ENCODE measurements around the gene MME. TPM values are rescaled to one million over a fixed set of nuclear protein-coding genes. Genes with fewer than 3 reads are reported as not detected.
"Not testable (repeated sequence)": the region's sequence is repeated elsewhere in the genome, so short reads cannot be mapped to it uniquely, and the experiment has no call there.

Gene MME
- total RNA-seq, 1 donor from 2014 or later = 85.4 TPM

DNA sequence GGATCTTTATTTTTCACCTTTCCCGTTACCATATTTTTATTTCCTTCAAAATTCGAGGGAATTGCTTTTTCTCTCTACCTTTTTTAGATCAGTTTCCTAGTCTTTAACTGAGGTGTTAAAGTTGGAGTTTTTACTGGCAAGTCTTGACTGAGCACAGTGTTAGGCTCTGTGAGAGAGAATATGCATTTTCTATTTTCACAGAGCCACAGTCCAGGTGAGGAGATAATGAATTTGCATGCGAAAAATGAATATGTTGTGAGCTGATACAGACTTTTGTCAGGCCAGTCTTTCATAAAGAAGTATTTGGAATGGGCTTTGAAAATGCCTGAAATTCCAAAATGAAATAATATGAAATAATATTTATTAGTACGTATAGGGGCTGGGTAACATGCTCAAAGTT lies 31.9 kb downstream of the MME start:
- no peaks in the 10 kb centered on the region for H3K9me3 ChIP-seq
- no peak for ATAC-seq
- no peaks in the 10 kb centered on the region for H3K27me3 ChIP-seq (ENCODE audit: low read depth)
- H3K36me3 ChIP-seq = no peaks in the 10 kb centered on the region
- TF ChIP-seq, protein P1, sequence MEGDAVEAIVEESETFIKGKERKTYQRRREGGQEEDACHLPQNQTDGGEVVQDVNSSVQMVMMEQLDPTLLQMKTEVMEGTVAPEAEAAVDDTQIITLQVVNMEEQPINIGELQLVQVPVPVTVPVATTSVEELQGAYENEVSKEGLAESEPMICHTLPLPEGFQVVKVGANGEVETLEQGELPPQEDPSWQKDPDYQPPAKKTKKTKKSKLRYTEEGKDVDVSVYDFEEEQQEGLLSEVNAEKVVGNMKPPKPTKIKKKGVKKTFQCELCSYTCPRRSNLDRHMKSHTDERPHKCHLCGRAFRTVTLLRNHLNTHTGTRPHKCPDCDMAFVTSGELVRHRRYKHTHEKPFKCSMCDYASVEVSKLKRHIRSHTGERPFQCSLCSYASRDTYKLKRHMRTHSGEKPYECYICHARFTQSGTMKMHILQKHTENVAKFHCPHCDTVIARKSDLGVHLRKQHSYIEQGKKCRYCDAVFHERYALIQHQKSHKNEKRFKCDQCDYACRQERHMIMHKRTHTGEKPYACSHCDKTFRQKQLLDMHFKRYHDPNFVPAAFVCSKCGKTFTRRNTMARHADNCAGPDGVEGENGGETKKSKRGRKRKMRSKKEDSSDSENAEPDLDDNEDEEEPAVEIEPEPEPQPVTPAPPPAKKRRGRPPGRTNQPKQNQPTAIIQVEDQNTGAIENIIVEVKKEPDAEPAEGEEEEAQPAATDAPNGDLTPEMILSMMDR (IDR thresholded peaks at IDR 0.05) = no peak
- no peak overlapping the region for H3K4me3 ChIP-seq
- DNase-seq = no peak
- intact Hi-C loops (cut with DNase I) = no loop called here
- no peak overlapping the region for H3K27ac ChIP-seq
- no peaks in the 10 kb centered on the region for H3K4me1 ChIP-seq

DNA sequence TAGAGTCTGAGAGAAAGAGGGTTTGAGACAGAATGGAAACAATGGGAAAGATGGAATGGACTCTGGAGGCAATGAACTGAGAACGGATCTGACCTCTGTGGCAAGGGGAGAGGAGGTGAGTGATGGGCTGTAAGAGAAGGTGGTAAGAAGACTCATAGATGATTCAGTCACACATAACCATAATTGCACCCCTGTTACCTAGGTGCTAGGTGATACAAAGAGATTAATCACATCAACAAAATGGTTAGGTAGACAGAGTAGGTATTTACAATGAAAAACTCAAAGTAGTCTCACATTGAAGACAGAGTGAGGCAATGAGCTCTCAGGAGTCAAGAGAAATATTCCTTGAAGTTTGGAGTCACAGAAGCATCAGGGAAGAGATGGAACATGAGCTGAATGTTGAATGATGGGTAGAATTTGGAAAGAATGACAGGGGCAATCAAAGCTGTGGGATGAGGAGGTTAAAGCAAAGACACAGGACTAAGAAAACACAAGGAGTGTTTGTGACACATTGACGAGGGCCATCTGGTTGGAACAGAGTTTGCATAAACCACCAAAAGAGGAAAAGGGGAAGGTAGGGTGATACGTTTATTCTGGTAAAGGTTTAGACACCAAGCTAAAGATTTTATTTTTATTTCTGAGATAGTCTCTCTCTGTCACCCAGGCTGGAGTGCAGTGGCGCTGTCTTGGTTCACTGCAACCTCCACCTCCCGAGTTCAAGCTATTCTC lies 32.7 kb downstream of the MME start:
- DNase-seq (no peak), ATAC-seq (no peak)
- intact Hi-C loops (cut with DNase I) = no loop called here
- Histone ChIP-seq H3K4me3 (no peak overlapping the region), H3K4me1 (no peaks in the 10 kb centered on the region), H3K9me3 (no peaks in the 10 kb centered on the region), H3K27ac (no peak overlapping the region), H3K36me3 (no peaks in the 10 kb centered on the region), H3K27me3 (ENCODE audit: low read depth) (no peaks in the 10 kb centered on the region)
- TF ChIP-seq, protein P1 (IDR thresholded peaks at IDR 0.05) = no peak

DNA sequence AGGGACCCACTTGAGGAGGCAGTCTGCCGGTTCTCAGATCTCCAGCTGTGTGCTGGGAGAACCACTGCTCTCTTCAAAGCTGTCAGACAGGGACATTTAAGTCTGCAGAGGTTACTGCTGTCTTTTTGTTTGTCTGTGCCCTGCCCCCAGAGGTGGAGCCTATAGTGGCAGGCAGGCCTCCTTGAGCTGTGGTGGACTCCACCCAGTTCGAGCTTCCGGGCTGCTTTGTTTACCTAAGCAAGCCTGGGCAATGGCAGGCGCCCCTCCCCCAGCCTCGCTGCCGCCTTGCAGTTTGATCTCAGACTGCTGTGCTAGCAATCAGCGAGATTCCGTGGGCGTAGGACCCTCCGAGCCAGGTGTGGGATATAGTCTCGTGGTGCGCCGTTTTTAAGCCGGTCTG lies 44.6 kb downstream of the MME start:
- H3K27ac ChIP-seq; intact Hi-C loops (cut with DNase I); H3K27me3 ChIP-seq (ENCODE audit: low read depth); H3K36me3 ChIP-seq; ATAC-seq; H3K4me3 ChIP-seq; H3K4me1 ChIP-seq; H3K9me3 ChIP-seq; DNase-seq: not testable (repeated sequence)

DNA sequence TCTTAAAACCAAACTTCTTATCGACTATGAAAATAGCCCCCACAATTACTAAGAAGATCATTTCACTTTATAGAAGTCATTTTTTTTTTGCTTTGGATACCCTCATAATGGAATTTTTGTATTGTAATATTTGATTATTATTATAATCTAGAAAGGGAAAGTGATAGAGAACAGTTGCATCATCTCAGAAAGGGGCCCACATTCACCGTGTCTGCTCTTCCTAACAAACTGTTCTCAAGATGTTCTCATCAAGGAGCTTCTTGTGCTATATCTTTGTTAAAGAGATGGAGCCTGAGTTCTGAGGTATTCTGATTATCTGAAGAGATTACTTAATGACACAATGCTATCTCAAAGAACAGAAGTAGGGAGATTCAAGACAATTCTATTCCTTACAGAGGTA lies 49.3 kb downstream of the MME start:
- Histone ChIP-seq H3K36me3 (no peaks in the 10 kb centered on the region), H3K27ac (no peak overlapping the region), H3K9me3 (no peaks in the 10 kb centered on the region), H3K27me3 (ENCODE audit: low read depth) (no peaks in the 10 kb centered on the region), H3K4me3 (no peak overlapping the region), H3K4me1 (no peaks in the 10 kb centered on the region)
- ATAC-seq (no peak), DNase-seq (no peak)
- TF ChIP-seq, protein P1 (IDR thresholded peaks at IDR 0.05) = no peak
- intact Hi-C loops (cut with DNase I) = no loop called here

DNA sequence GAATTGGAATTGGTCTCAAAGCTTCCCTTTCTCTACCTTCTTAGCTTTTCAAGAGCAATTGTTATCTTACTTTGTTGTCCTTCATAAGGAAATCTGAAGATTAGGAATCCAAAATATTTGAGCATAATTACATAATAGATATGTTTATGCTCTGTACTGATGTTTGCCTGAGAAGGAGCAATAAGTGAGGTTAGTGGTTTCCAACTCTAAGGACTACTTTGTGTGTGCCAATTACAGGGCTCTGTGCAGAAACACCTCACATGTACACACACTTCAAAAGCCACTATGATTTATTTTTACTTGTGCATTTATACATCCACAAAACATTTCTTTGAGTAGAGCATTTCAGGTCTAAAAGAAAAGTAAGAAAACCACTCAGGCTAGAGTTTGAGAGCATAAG lies 49.9 kb downstream of the MME start:
- ATAC-seq = no peak
- H3K27ac ChIP-seq = no peak overlapping the region
- H3K9me3 ChIP-seq = no peaks in the 10 kb centered on the region
- TF ChIP-seq, protein P1 (IDR thresholded peaks at IDR 0.05) = no peak
- no peaks in the 10 kb centered on the region for H3K27me3 ChIP-seq (ENCODE audit: low read depth)
- no peaks in the 10 kb centered on the region for H3K36me3 ChIP-seq
- no peak for DNase-seq
- intact Hi-C loops (cut with DNase I) = no loop called here
- H3K4me3 ChIP-seq = no peak overlapping the region
- H3K4me1 ChIP-seq = no peaks in the 10 kb centered on the region

DNA sequence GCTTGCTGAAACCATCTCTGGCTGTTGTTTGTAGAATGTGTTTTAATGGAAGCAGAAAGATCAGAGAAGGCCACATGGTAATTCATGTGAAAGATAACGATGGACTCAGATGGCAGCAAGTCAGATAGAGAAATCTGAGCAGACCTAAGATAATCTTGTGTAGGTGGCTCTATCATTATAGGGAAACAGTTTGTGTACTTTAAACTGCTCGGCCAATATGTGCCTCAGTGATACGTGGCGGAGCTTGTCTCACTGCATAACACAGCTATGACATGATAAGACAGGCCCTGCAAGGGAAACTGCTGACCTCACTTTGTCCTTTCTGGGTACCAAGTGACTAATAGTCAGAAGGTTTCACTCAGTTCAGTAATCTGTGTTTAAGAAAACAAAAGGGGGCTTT lies 51.0 kb downstream of the MME start:
- no peaks in the 10 kb centered on the region for H3K4me1 ChIP-seq
- TF ChIP-seq, protein P1 (IDR thresholded peaks at IDR 0.05) = no peak
- intact Hi-C loops (cut with DNase I) = no loop called here
- no peak for DNase-seq
- no peaks in the 10 kb centered on the region for H3K36me3 ChIP-seq
- no peak overlapping the region for H3K4me3 ChIP-seq
- no peaks in the 10 kb centered on the region for H3K9me3 ChIP-seq
- no peak overlapping the region for H3K27ac ChIP-seq
- no peaks in the 10 kb centered on the region for H3K27me3 ChIP-seq (ENCODE audit: low read depth)
- no peak for ATAC-seq

DNA sequence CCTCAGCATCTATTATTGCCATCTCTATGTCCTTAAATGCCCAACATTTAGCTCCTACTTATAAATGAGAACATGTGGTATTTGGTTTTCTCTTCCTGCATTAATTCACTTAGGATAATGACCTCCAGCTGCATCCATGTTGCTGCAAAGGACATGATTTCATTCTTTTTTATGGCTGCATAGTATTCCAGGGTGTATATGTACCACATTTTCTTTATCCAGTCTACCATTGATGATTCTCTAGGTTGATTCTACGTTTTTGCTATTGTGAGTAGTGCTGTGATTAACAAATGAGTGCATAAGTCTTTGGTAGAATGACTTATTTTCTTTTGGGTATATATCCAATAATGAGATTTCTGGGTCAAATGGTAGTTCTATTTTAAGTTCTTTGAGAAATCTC lies 54.2 kb downstream of the MME start:
- H3K4me3 ChIP-seq; ATAC-seq; H3K27ac ChIP-seq; intact Hi-C loops (cut with DNase I); H3K27me3 ChIP-seq (ENCODE audit: low read depth); H3K36me3 ChIP-seq; DNase-seq; H3K9me3 ChIP-seq; H3K4me1 ChIP-seq: not testable (repeated sequence)

Measured in lower lobe of right lung (tissue), 2 donors.